AG10803 (cell line): ENCODE data around the gene TRIM73.
"Not testable (repeated sequence)": the region's sequence is repeated elsewhere in the genome, so short reads cannot be mapped to it uniquely, and the experiment has no call there.

ENCODE experiments used
- DNase-seq: peaks from one replicate; pipeline ENCODE4 v3.0.0; 2010; ENCODE audit warnings: low read depth
- H3K4me3 ChIP-seq: 2 replicates; pipeline ENCODE4 v1.5.1; 2011; ENCODE audit warnings: mild to moderate bottlenecking, low read length, control low read depth

Gene TRIM73

GRCh38 chr7:75414708-75415427 is 19.4 kb downstream of the TRIM73 start:
- H3K4me3 ChIP-seq, DNase-seq: not testable (repeated sequence)

- H3K4me3 ChIP-seq, DNase-seq: not testable (repeated sequence)
These were observed 20.0 kb downstream of the TRIM73 start for GRCh38 chr7:75415428-75415817.

- DNase-seq, H3K4me3 ChIP-seq: not testable (repeated sequence)
These were observed 20.5 kb downstream of the TRIM73 start for GRCh38 chr7:75415829-75416373.

- DNase-seq, H3K4me3 ChIP-seq: not testable (repeated sequence)
These were observed 21.4 kb downstream of the TRIM73 start for GRCh38 chr7:75416787-75417186.

- not testable (repeated sequence) for DNase-seq, H3K4me3 ChIP-seq
These were observed 22.9 kb downstream of the TRIM73 start for GRCh38 chr7:75418292-75418858.

GRCh38 chr7:75419210-75419609 is 23.8 kb downstream of the TRIM73 start:
- DNase-seq, result not testable (repeated sequence)

GRCh38 chr7:75419693-75420092 is 24.3 kb downstream of the TRIM73 start:
- H3K4me3 ChIP-seq, DNase-seq: not testable (repeated sequence)

More at GRCh38 chr7:75419210-75419609, 23.8 kb downstream of the TRIM73 start:
- H3K4me3 ChIP-seq, result not testable (repeated sequence)

- not testable (repeated sequence) for H3K4me3 ChIP-seq, DNase-seq
These were observed 24.7 kb downstream of the TRIM73 start for GRCh38 chr7:75420152-75420551.

- DNase-seq, result not testable (repeated sequence)
These were observed 26.6 kb downstream of the TRIM73 start for GRCh38 chr7:75421798-75422710.

GRCh38 chr7:75423481-75423880 is 28.1 kb downstream of the TRIM73 start:
- not testable (repeated sequence) for H3K4me3 ChIP-seq, DNase-seq

More at GRCh38 chr7:75421798-75422710, 26.6 kb downstream of the TRIM73 start:
- not testable (repeated sequence) for H3K4me3 ChIP-seq

- DNase-seq, H3K4me3 ChIP-seq: not testable (repeated sequence)
These were observed 43.6 kb downstream of the TRIM73 start for GRCh38 chr7:75439000-75439399.

GRCh38 chr7:75442101-75442464 is 46.7 kb downstream of the TRIM73 start:
- peak overlapping the region; percentile 56 for H3K4me3 ChIP-seq
- DNase-seq, result not testable (repeated sequence)

GRCh38 chr7:75442465-75443111 is 47.2 kb downstream of the TRIM73 start:
- H3K4me3 ChIP-seq, result peak overlapping the region; percentile 63

GRCh38 chr7:75449946-75450345 is 54.5 kb downstream of the TRIM73 start:
- H3K4me3 ChIP-seq, DNase-seq: not testable (repeated sequence)

More at GRCh38 chr7:75442465-75443111, 47.2 kb downstream of the TRIM73 start:
- DNase-seq, result peak; percentile 3
